Naive thymus-derived CD8-positive, alpha-beta T cell (primary cell): ENCODE results near the gene THG1L. TPM values are rescaled to one million over a fixed set of nuclear protein-coding genes. Genes with fewer than 3 reads are reported as not detected.
"Not testable (repeated sequence)": the region's sequence is repeated elsewhere in the genome, so short reads cannot be mapped to it uniquely, and the experiment has no call there.

Source experiments
- ATAC-seq, 2 donors: fragments of 150-1000 bp; cut with Tn5 transposase in 1 of 2; sonication (Bioruptor Pico), chemical (Tn5 transposase) in 1 of 2; 1 replicate in 1 of 2; 2 replicates in 1 of 2; pipeline ENCODE4 v1.10.0; 2021; ENCODE audit warnings: mild to moderate bottlenecking in 2 of 2, moderate library complexity in 2 of 2
- POLR2A ChIA-PET: fragments of 350-600 bp; sonication (Branson Sonifier 250); formaldehyde crosslinking; loops from one replicate; lab custom pipeline; 2021; ENCODE audit warnings: antibody characterized with exemption; lab: Charles Lee
- DNase-seq, 10 donors: peaks; one replicate each; pipeline versions ENCODE4 v3.0.0 to v3.0.0-alpha.2; 2020 to 2022
- H3K27ac Mint-ChIP-seq, 10 donors: one replicate each; pipeline ENCODE4 v1.8.0; 2020 to 2022; ENCODE audit warnings: mild to moderate bottlenecking in 10 of 10, mixed read lengths in 10 of 10, moderate library complexity in 4 of 10, inconsistent platforms in 1 of 10
- H3K27me3 Mint-ChIP-seq, 5 donors: one replicate each; pipeline ENCODE4 v1.8.0; 2021 to 2022; ENCODE audit warnings: mixed read lengths in 5 of 5
- H3K36me3 Mint-ChIP-seq, 3 donors: one replicate each; pipeline ENCODE4 v1.8.0; 2020 to 2022; ENCODE audit warnings: mixed read lengths in 3 of 3, mild to moderate bottlenecking in 2 of 3, inconsistent platforms in 1 of 3
- H3K4me1 Mint-ChIP-seq, 4 donors: one replicate each; pipeline ENCODE4 v1.8.0; 2021 to 2022; ENCODE audit warnings: mixed read lengths in 4 of 4
- H3K4me3 Mint-ChIP-seq, 10 donors: one replicate each; pipeline ENCODE4 v1.8.0; 2020 to 2022; ENCODE audit warnings: mild to moderate bottlenecking in 10 of 10, mixed read lengths in 10 of 10, moderate library complexity in 6 of 10, inconsistent platforms in 1 of 10
- H3K9me3 Mint-ChIP-seq, 9 donors: one replicate each; pipeline ENCODE4 v1.8.0; 2020 to 2022; ENCODE audit warnings: mixed read lengths in 9 of 9, mild to moderate bottlenecking in 3 of 9, inconsistent platforms in 1 of 9, moderate library complexity in 1 of 9
- polyA plus RNA-seq, 3 donors: library from polyadenylated mRNA; unstranded; fragments of 300-500 nt; fragmentation: Illumina TruSeq; gene quantifications; one replicate each; pipeline ENCODE4 v1.2.3, GENCODE V29; 2021
- total RNA-seq, 8 experiments: library from RNA in 2 of 8; stranded (reverse) in 2 of 8; gene quantifications; one replicate each; pipeline ENCODE4 v1.2.3 and lab custom pipeline; 2021 to 2026

Gene THG1L
- total and polyA plus RNA-seq, 5 experiments from 2014 or later: 6.3 to 13.4 (median 9.0) TPM

DNA sequence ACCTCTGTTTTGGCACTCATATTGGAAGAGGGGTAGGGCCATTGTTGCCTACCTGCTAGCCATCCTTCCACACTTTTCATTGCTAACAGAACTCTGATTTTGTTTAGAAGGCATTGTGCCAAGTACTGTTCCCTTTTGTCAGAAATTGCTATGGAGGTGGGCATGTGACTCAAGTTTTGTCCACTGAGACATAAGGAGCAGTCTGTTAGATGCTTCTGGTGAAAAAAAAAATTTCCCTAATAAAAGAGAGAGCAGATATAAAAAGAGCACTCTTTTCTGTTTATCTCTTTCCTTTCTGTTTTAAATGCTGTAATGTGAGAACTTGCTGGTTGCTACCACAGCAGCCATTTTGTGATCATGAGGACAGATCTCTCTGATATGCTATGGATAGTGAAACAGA, 21.9 kb upstream of the THG1L start:
- peaks cover 5 to 19% (median 13%) of the 10 kb centered on the region in 5 donors for H3K27me3 Mint-ChIP-seq
- H3K36me3 Mint-ChIP-seq: no peaks in the 10 kb centered on the region
- H3K9me3 Mint-ChIP-seq: no peaks in the 10 kb centered on the region

DNA sequence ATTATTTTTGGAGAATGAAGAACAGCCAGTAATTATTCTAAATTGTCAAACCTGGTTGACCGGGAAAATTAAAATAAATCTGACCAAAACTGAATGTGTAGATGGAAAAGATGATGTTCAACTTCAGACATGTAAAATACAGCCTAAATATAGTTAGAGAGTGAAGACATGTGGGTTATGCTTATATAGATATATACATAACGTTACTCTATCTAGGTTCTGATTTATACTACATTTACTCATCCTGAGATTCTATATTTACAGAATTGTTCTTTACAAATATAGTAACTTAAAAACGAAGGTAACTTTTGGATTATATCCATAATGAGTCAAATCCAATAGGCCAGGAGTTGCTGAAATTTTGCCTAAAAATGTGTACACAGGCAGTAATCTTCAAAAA, 20.8 kb upstream of the THG1L start:
- Mint-ChIP-seq H3K27me3 (peaks cover 2 to 16% (median 7%) of the 10 kb centered on the region in 5 donors), H3K4me1 (no peaks in the 10 kb centered on the region), H3K36me3 (no peaks in the 10 kb centered on the region), H3K4me3 (no peak overlapping the region), H3K9me3 (no peaks in the 10 kb centered on the region), H3K27ac (no peak overlapping the region)
- DNase-seq (no peak), ATAC-seq (no peak)
- POLR2A ChIA-PET: no interaction called here

More for the DNA sequence above, 21.9 kb upstream of the THG1L start:
- no peak for DNase-seq
- ATAC-seq: no peak
- H3K4me1 Mint-ChIP-seq: no peaks in the 10 kb centered on the region
- H3K27ac Mint-ChIP-seq: no peak overlapping the region
- POLR2A ChIA-PET: no interaction called here
- H3K4me3 Mint-ChIP-seq: no peak overlapping the region

DNA sequence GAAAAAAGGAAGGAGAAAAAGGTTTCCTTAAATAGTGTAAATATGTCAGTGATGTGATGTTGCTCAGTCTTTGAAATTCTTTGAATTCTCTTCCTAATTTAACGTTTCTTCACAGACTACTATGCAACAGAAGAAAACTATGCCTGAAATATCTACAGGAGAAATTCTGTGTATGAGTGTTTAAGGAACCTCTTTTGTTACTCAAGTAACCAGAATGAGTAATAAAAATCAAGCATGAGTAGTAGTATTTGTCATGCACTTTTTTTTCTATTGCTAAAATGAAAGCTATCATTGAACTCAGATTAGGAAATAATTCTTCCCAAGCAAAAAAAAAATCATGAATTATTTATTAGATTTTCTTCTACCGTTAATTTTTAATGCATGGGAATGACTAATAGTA, 20.3 kb upstream of the THG1L start:
- POLR2A ChIA-PET: no interaction called here
- Mint-ChIP-seq H3K9me3 (no peaks in the 10 kb centered on the region), H3K4me3 (no peak overlapping the region), H3K27me3 (peaks cover 2 to 14% (median 5%) of the 10 kb centered on the region in 5 donors), H3K4me1 (no peaks in the 10 kb centered on the region), H3K27ac (no peak overlapping the region), H3K36me3 (no peaks in the 10 kb centered on the region)
- DNase-seq (no peak), ATAC-seq (no peak)

DNA sequence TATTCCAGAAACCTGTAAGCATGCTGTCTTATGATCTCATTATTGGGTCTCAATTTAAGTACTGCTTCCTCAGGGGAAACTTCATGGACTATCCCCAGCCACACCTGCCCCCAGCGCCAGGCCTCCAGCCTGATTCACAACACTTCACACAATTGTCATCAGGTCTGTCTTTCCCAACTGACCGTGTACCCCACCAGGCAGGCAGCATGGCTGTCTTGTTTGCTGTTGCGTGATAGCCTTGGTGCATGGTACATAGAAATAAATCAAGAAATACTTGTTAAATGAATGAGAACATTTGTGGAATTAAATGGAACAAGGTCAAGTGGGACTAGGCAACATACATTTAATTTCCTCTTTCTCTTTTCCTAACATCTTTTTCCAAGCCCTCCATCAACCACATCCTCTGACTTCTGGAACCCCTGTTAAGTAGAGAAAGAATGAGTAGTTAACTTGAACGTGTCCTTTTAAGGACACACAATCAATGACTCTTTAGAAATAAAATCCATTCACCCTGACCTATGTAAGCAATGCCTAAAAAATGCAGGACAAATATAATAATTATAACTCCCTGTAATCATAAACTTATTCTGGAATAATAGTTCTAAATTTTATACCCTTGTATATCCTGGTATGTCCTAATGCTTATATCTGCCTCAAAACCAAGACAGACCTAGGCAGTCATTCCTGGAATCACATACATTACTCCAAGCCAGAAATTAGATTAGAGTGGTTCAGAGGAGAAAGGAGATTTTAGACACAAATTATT, 17.2 kb upstream of the THG1L start:
- H3K36me3 Mint-ChIP-seq: no peaks in the 10 kb centered on the region
- peaks cover 0 to 2% (median 0%) of the 10 kb centered on the region in 5 donors for H3K27me3 Mint-ChIP-seq
- no peak overlapping the region for H3K4me3 Mint-ChIP-seq
- peaks cover 5 to 17% (median 14%) of the 10 kb centered on the region in 4 donors for H3K4me1 Mint-ChIP-seq
- H3K27ac Mint-ChIP-seq: no peak overlapping the region
- no peak for DNase-seq
- H3K9me3 Mint-ChIP-seq: no peaks in the 10 kb centered on the region
- no peak for ATAC-seq
- POLR2A ChIA-PET: no interaction called here

DNA sequence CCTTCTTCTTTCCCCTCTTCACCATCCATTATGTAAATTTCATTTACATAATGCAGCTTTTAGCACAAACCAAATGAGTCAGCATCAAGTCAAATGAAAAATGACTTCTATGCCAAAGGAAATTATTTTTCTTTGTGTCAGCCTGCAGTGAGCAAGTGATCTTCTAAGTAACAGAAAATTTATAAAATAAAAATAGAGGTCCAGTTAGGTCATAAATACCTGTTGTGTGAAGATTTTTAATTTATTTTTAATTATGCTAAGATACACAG, 16.7 kb upstream of the THG1L start:
- ATAC-seq: no peak
- Mint-ChIP-seq H3K27ac (no peak overlapping the region), H3K9me3 (no peaks in the 10 kb centered on the region), H3K4me3 (no peak overlapping the region), H3K4me1 (peaks cover 5 to 17% (median 14%) of the 10 kb centered on the region in 4 donors), H3K36me3 (no peaks in the 10 kb centered on the region), H3K27me3 (peaks cover 0 to 2% (median 0%) of the 10 kb centered on the region in 5 donors)
- no peak for DNase-seq
- POLR2A ChIA-PET: no interaction called here

DNA sequence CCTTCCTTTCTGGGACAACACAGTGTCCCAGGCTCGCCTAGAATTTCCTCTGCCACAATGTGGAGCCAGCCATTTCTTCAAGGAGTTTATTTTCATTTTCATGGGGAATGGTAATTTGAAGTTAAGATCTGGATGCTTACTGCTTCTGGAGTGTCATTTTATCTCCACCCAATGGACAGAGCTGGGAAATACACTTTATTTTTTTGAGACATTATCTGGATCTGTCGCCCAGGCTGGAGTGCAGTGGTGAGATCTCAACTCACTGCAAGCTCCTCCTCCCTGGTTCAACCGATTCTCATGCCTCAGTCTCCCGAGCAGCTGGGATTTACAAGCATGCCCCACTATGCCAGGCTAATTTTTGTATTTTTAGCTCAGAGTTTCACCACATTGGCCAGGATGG, 12.7 kb upstream of the THG1L start:
- Mint-ChIP-seq H3K36me3 (peaks cover 4 to 11% (median 4%) of the 10 kb centered on the region in 3 donors), H3K9me3 (peaks cover 0 to 9% (median 0%) of the 10 kb centered on the region in 9 donors), H3K27ac (peak overlapping the region in 6 of 10 donors; percentile 12 to 82 (median 18)), H3K4me1 (peaks cover 5 to 17% (median 15%) of the 10 kb centered on the region in 4 donors), H3K27me3 (no peaks in the 10 kb centered on the region), H3K4me3 (peak overlapping the region in 1 of 10 donors; percentile 66)
- DNase-seq (peak in 4 of 10 donors; percentile 5 to 31 (median 26)), ATAC-seq (peak; percentile 62 to 80)
- POLR2A ChIA-PET: interaction anchor here (0.6 kb wide), 1 partner anchor 241 kb away, joined by 6 read pairs; no protein-coding TSS in a partner anchor

DNA sequence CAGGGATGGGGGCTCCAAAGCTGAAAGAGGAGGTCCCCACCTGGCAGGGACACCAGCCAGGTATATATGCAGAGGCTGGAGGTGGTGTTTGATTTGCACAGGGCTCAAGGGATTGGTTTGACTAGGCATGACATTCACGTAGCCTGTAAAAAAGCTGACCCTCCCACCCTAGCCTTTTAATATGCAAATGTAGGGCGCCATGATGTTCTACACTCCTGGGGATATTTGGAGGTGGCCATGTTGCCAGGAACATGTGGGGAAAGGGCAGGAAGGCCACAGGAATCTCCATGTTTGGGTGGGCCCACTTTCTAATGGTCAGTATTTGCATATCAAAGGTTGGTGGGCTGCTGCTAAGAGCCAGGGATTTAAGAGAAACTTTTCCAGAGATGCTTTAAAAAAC, 12.0 kb upstream of the THG1L start:
- DNase-seq (no peak), ATAC-seq (no peak)
- no peaks in the 10 kb centered on the region for H3K27me3 Mint-ChIP-seq
- H3K27ac Mint-ChIP-seq: no peak overlapping the region
- H3K4me3 Mint-ChIP-seq: no peak overlapping the region
- POLR2A ChIA-PET: interaction anchor here (0.6 kb wide), 2 partner anchors 28 to 241 kb away, joined by 6 read pairs; no protein-coding TSS in a partner anchor
- H3K4me1 Mint-ChIP-seq: peaks cover 5 to 17% (median 15%) of the 10 kb centered on the region in 4 donors
- peaks cover 4 to 11% (median 7%) of the 10 kb centered on the region in 3 donors for H3K36me3 Mint-ChIP-seq
- H3K9me3 Mint-ChIP-seq: peaks cover 0 to 9% (median 0%) of the 10 kb centered on the region in 9 donors

DNA sequence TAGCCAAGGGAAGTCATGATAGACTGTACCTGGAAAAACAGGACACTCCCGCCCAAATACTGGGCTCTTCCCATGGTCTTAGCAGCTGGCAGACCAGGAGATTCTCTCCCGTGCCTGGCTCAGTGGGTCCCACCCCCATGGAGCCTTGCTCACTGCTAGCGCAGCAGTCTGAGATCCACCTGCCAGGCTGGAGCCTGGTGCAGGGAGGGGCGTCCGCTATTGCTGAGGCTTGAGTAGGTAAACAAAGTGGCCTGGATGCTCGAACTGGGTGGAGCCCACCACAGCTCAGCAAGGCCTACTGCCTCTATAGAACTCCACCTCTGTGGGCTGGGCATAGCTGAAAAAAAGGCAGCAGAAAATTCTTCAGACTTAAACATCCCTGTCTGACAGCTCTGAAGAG, 10.1 kb upstream of the THG1L start:
- DNase-seq (no peak), ATAC-seq (no peak)
- Mint-ChIP-seq H3K36me3 (peaks cover 7 to 13% (median 8%) of the 10 kb centered on the region in 3 donors), H3K4me1 (peaks cover 6 to 20% (median 16%) of the 10 kb centered on the region in 4 donors), H3K27ac (no peak overlapping the region), H3K27me3 (no peaks in the 10 kb centered on the region), H3K4me3 (no peak overlapping the region), H3K9me3 (peaks cover 0 to 9% (median 0%) of the 10 kb centered on the region in 9 donors)
- POLR2A ChIA-PET: interaction anchor here (0.6 kb wide), 1 partner anchor 298 kb away, joined by 4 read pairs; no protein-coding TSS in a partner anchor

DNA sequence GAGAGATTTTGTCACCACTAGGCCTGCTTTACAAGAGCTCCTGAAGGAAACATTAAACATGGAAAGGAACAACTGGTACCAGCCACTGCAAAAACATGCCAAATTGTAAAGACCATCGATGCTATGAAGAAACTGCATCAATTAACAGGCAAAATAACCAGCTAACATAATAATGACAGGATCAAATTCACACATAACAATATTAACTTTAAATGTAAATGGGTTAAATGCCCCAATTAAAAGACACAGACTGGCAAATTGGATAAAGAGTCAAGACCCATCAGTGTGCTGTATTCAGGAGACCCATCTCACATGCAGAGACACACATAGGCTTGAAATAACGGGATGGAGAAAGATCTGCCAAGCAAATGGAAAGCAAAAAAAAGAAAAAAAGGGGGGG, 8.3 kb upstream of the THG1L start:
- H3K36me3 Mint-ChIP-seq: peaks cover 7 to 13% (median 8%) of the 10 kb centered on the region in 3 donors
- H3K27ac Mint-ChIP-seq, ATAC-seq, POLR2A ChIA-PET, H3K4me3 Mint-ChIP-seq, H3K27me3 Mint-ChIP-seq, H3K9me3 Mint-ChIP-seq, DNase-seq: not testable (repeated sequence)
- peaks cover 4 to 13% (median 8%) of the 10 kb centered on the region in 4 donors for H3K4me1 Mint-ChIP-seq

DNA sequence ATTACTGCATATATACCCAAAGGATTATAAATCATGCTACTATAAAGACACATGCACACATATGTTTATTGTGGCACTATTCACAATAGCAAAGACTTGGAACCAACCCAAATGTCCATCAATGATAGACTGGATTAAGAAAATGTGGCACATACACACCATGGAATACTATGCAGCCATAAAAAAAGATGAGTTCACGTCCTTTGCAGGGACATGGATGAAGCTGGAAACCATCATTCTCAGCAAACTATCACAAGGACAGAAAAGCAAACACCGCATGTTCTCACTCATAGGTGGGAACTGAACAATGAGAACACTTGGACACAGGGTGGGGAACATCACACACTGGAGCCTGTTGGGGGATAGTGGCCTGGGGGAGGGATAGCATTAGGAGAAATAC, 4.6 kb upstream of the THG1L start:
- Mint-ChIP-seq H3K4me1 (peaks cover 6 to 22% (median 8%) of the 10 kb centered on the region in 4 donors), H3K36me3 (peaks cover 7 to 13% (median 8%) of the 10 kb centered on the region in 3 donors)
- H3K4me3 Mint-ChIP-seq, DNase-seq, H3K27ac Mint-ChIP-seq, ATAC-seq, H3K27me3 Mint-ChIP-seq, POLR2A ChIA-PET, H3K9me3 Mint-ChIP-seq: not testable (repeated sequence)

DNA sequence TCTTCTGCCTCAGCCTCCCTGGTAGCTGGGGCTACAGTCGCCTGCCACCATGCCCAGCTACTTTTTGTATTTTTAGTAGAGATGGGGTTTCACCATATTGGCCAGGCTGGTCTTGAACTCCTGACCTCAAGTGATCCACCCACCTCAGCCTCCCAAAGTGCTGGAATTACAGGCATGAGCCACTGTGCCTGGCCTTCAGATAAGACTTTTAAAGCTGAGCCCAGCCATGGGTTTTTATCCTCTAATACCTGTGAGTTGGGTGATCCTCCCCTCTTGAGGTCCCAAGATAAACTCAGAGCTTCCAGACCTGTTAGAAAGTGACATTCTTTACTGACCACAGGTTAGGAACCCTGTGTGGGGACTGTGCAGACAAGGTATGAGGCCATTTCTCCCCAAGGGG, 3.4 kb upstream of the THG1L start:
- H3K27ac Mint-ChIP-seq, H3K36me3 Mint-ChIP-seq, POLR2A ChIA-PET, H3K9me3 Mint-ChIP-seq, ATAC-seq, H3K4me3 Mint-ChIP-seq, H3K27me3 Mint-ChIP-seq, DNase-seq: not testable (repeated sequence)
- peaks cover 8 to 33% (median 20%) of the 10 kb centered on the region in 4 donors for H3K4me1 Mint-ChIP-seq

DNA sequence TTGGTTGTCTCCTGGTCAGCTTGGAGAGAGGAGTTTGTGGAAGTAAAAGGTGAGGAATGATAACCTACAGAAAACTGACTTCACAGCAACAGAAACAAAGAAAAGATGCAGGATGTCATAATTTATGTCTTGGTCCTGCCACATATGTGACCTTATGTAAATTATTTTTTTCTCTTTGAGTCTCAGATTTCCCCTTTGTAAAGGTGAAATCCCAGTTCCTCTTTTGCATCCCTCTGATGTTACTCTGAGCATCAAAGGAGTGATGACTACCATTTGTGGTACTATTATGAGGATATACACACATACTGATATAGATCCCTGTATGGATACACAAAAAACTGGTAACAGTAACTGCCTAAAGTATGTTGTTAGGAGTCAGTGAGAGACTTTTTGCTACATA, 1.4 kb upstream of the THG1L start:
- peaks cover 8 to 36% (median 22%) of the 10 kb centered on the region in 4 donors for H3K4me1 Mint-ChIP-seq
- no peak for ATAC-seq
- peak overlapping the region in 1 of 10 donors; percentile 32 for H3K4me3 Mint-ChIP-seq
- H3K36me3 Mint-ChIP-seq: peaks cover 4 to 15% (median 8%) of the 10 kb centered on the region in 3 donors
- DNase-seq: no peak
- H3K9me3 Mint-ChIP-seq: no peaks in the 10 kb centered on the region
- no peaks in the 10 kb centered on the region for H3K27me3 Mint-ChIP-seq
- POLR2A ChIA-PET: interaction anchor here (1.6 kb wide), 1 partner anchor 129 kb away, joined by 3 read pairs; the partner anchor contains the start of gene CLINT1
- H3K27ac Mint-ChIP-seq: peak overlapping the region in 3 of 10 donors; percentile 46 to 96 (median 49)

DNA sequence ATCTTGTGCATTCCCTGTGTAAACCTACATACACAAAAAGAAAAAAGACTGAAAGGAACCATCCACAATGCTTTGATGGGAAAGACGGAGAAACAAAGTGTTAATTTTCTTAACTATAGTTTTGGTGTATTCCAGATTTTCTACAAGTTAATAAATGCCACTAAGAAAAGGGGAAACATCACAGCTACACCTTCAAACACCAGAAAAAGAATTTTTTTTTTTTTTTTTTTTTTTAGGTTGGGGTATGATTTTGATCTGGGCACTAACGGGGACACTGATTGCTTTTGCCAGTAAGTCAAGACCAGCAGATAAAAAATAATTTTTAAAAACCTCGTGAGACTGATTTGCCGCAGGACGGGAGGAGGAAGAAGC, 334 bp upstream of the THG1L start:
- Mint-ChIP-seq H3K4me3 (peak overlapping the region; percentile 93 to 99 (median 96)), H3K27ac (peak overlapping the region; percentile 91 to 99 (median 97)), H3K9me3 (no peaks in the 10 kb centered on the region), H3K36me3 (peaks cover 0 to 24% (median 5%) of the 10 kb centered on the region in 3 donors), H3K4me1 (peaks cover 8 to 31% (median 22%) of the 10 kb centered on the region in 4 donors), H3K27me3 (no peaks in the 10 kb centered on the region)
- POLR2A ChIA-PET: interaction anchor here (1.2 to 1.6 kb wide), 3 partner anchors 13 to 589 kb away, joined by 3 to 15 read pairs (median 9); partner anchors contain the start of genes CLINT1, LSM11 and MED7
- ATAC-seq (no peak), DNase-seq (no peak)
